T47D (cell line): Measurements from ENCODE around the gene MACROH2A2.
A peak's percentile ranks its signal among the peaks of the same experiment; 100 is the strongest.
"Not testable (repeated sequence)": the region's sequence is repeated elsewhere in the genome, so short reads cannot be mapped to it uniquely, and the experiment has no call there.

Experiments
- DNase-seq, 2 experiments: peaks; one replicate each; pipeline versions ENCODE4 v3.0.0 to v3.0.0-alpha.2; 2011 to 2012; ENCODE audit warnings: low read depth in 1 of 2, low spot score in 1 of 2
- JUND ChIP-seq: IDR thresholded peaks from 2 replicates; pipeline ENCODE4 v1.6.1; 2012; ENCODE audit warnings: low read depth
- in situ Hi-C: cut with HindIII; loops from 2 replicates; pipeline ENCODE4 v1.10.0; 2016; ENCODE audit warnings: low sequenced_read_pairs, low pct_unique_long_range_greater_than_20kb

The MACROH2A2 gene

GRCh38 chr10:70145166-70145665 is 92.6 kb downstream of the MACROH2A2 start:
- no peak for DNase-seq
- in situ Hi-C loops = no loop called here
- TF ChIP-seq JUND = no peak

- peak; percentile 39 to 61 for DNase-seq
- in situ Hi-C loops = no loop called here
- TF ChIP-seq JUND = no peak
Observed at GRCh38 chr10:70145666-70146488, 93.2 kb downstream of the MACROH2A2 start.

- TF ChIP-seq JUND = no peak
- in situ Hi-C loops = no loop called here
Observed at GRCh38 chr10:70146489-70147258, 94.0 kb downstream of the MACROH2A2 start, which contains the start of gene TYSND1. TYSND1 (minus strand) TSS chr10:70146700; CDS start chr10:70146586, 114 bp downstream.

GRCh38 chr10:70147259-70147625 is 94.6 kb downstream of the MACROH2A2 start:
- in situ Hi-C loops = no loop called here
- no peak for DNase-seq
- TF ChIP-seq JUND = no peak

More at GRCh38 chr10:70146489-70147258, 94.0 kb downstream of the MACROH2A2 start, which contains the start of gene TYSND1:
- DNase-seq = peak; percentile 98 to 99

GRCh38 chr10:70148516-70148915 is 95.9 kb downstream of the MACROH2A2 start:
- in situ Hi-C loops = no loop called here
- no peak for DNase-seq
- no peak for TF ChIP-seq JUND

GRCh38 chr10:70155255-70155838 is 102.7 kb downstream of the MACROH2A2 start:
- TF ChIP-seq JUND = no peak
- in situ Hi-C loops = no loop called here
- no peak for DNase-seq

GRCh38 chr10:70158113-70158512 is 105.5 kb downstream of the MACROH2A2 start:
- TF ChIP-seq JUND = no peak
- in situ Hi-C loops = no loop called here
- no peak for DNase-seq

- DNase-seq, in situ Hi-C loops: not testable (repeated sequence)
Observed at GRCh38 chr10:70159366-70159765, 106.7 kb downstream of the MACROH2A2 start.

- no peak for DNase-seq
- TF ChIP-seq JUND = no peak
- in situ Hi-C loops = no loop called here
Observed at GRCh38 chr10:70160798-70161197, 108.2 kb downstream of the MACROH2A2 start.
